Small intestine (tissue), 4 donors: ENCODE measurements around the gene EXOSC3. TPM values are rescaled to one million over a fixed set of nuclear protein-coding genes. Genes with fewer than 3 reads are reported as not detected.

Experiments used
- polyA plus RNA-seq, 4 donors: library from polyadenylated mRNA; stranded (reverse) in 3 of 4; unstranded in 1 of 4; fragments of 200-250 nt in 3 of 4; fragments of 120-200 nt in 1 of 4; gene quantifications; one replicate each; pipeline versions ENCODE4 v1.2.1 to v1.2.3, GENCODE V29; 2013
- donor health status: healthy with polysubstance abuse.
- donor health status: Bipolar disorder and iron deficiency.
- donor health status: healthy.

The EXOSC3 gene
- polyA plus RNA-seq, 4 donors, result 11.9 to 38.8 (median 25.5) TPM

Other genes with a start within 250 kb of the EXOSC3 start
- gene FBXO10, start 208.7 kb downstream of the EXOSC3 start, polyA plus RNA-seq, result 1 to 10 TPM; 1.4 to 4.4 (median 2.4) TPM
- gene TOMM5, start 192.5 kb downstream of the EXOSC3 start, polyA plus RNA-seq, result 100 to 1,000 TPM; 130 to 140 (median 137) TPM
- under 1 TPM in 2 of 4 donors, not detected in 2; 0.06 TPM for gene FRMPD1, start 134.1 kb downstream of the EXOSC3 start, polyA plus RNA-seq
- gene TRMT10B, start 31.3 kb downstream of the EXOSC3 start, polyA plus RNA-seq, result 10 to 100 TPM in 1 of 4 donors, 1 to 10 TPM in 3; 4.5 to 21.6 (median 5.6) TPM
- gene DCAF10, start 15.7 kb upstream of the EXOSC3 start, polyA plus RNA-seq, result 10 to 100 TPM in 1 of 4 donors, 1 to 10 TPM in 3; 5.6 to 21.8 (median 7.5) TPM
- 10 to 100 TPM in 3 of 4 donors, 1 to 10 TPM in 1; 9.2 to 20.0 (median 13.2) TPM for gene SLC25A51, start 119.1 kb upstream of the EXOSC3 start, polyA plus RNA-seq